GM19240 (cell line): ENCODE results near the gene NFIA.

ENCODE experiments used
- DNase-seq: peaks from one replicate; pipeline ENCODE4 v3.0.0; 2011; ENCODE audit warnings: low spot score; ENCODE audit not compliant: insufficient read length

The NFIA gene

DNA sequence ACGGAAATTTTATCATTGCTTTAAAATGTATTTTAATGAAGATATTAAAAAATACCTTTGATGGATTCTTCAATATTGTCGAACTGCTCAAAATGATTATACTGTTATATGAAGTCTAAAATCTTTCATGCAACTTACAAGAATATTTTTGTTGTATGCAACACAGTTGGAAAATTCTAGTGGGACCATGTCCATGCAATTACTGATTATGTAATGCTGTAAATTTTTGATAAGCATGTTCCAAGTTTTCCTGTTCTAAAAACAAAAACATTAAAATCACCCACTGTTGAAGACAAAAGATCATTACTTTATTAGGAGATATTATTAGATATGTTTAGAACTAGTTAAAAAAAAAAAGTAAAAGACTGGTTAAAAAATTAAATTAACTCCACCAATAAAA is 132.8 kb downstream of the NFIA start:
- DNase-seq: no peak

DNA sequence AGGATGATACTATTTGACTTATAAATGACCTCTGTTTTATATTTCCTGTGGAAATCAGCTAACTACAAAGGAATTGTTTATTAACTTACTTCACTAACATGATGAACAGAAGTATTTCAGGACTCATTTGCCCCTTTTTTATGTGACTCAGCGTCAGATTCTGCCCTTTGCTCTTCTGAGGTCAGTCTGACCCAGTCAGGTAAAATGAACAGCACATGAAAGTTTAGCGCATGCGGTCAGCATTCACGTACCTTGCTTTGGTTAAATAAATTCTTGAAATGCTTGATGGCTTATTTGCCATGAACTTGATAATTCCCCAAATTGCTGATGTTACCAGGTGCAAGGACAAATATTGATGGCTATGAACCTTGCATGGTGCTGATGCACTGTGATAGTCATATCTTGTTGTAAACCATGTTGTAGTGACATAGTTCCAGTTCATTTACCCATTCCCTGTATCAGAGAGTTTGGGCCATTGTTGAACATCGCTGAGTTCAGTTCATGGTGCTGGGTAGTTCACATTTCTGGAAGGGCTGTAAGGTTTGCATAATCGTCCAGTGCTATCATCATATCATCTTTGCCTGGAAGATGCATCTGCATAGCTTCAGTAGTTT is 133.4 kb downstream of the NFIA start:
- DNase-seq: no peak

DNA sequence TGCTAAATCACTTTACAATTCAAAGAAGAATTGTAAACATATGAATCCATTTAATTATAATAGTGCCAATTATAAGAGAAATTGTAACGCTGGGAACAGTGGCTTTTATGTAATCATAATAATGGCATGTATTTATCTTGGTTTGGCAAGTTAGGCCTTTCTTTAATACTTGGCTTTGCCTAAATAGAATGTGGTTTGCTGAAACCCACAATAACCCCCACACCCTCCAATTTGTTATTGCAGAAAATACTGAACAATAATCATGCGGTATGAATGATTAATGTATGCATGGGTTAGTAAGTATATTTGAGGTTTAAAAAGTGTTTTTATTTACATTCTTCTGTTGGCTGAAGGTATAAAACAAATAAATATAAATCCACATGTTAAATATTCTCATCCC is 138.2 kb downstream of the NFIA start:
- DNase-seq: no peak

DNA sequence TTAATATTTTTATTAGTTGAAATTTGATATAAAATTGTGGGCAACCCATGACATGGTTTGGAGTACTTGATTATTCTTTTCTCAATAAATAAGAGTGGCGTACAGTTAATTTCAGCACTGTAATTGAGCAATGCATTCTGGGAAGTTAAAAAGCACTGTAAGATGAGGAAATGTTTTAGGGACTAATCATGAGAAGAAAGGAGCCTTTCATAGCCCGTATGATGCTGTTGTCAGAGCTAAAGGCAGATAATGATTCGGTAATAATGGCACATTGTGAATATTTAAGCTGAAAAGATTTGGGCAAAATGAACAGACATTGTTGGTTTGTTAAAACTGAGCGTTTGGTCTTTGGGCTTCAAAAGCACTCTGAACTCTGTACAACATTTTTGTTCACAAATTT is 139.3 kb downstream of the NFIA start:
- no peak for DNase-seq

DNA sequence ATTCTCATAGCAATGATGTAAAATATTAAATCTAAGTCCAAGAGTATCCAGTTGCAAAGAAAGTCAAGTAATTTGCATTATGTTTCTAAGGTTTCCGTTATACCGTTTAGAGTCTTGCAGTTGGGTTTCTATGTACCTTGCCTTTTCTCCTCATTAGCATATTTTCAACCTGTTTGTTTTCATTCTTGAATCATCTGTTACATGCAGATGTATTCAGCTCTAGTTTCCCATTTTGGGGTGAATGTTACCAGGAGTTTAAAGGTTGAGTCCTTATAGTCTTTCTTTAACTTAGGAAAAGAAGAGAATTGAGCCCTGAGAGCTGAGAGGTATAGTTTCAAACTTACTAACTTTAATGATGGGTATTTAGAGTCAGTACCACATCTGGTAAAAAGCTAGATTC is 139.9 kb downstream of the NFIA start:
- DNase-seq: no peak

DNA sequence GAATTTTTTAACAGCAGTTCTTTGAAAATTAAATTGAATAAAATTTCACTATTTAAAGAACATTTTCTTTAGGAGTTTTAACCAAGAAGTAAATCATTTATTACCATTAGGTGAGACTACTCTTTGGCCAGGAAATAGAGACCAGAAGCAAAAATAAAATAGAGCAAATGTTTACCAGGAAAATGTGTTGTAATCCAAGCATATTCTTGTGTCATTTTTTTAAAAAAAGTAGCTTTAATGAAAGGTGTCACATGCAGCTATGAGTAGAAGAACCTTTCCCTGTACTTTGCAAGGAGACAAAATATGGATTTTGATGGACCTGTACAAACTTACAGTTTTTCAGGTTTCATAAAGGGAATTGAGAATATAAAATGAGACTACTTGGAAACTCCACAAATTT is 140.8 kb downstream of the NFIA start:
- DNase-seq: no peak

DNA sequence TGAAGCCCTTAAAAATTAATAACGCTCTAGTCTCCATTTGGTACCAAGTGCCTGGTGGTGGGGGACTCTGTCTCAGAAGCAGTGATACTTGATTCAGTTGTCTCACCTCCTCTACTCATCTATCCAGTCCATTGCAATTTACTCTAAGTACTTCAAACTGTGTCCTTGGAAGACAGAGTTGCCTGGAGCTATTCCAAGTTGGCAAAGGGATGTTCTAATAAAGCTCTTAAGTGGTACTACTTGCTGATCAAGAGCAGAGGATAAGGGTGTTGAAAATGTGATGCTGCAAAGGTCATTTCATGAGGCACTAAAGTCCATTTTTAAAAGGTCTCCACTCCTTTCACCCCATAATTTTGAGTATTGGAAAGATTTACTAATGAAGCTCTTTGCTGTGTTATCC is 142.2 kb downstream of the NFIA start:
- DNase-seq: no peak

DNA sequence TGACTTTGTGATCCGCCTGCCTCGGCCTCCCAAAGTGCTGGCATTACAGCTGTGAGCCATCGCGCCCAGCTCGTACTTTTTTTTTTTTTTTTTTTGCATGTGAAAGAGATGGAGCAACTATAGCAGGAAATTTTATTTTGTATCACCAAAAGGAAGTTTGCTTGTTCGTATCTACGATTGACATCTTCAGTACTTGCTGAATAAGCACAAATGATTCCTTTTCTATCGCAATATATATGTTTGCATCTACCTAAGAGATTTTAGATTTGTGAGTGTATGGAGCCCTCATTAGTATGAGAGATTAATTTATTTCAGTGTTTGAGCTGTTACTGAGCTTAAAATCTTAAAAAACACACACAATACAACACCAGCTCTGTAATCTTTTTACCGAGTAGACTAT is 143.1 kb downstream of the NFIA start:
- DNase-seq: no peak

DNA sequence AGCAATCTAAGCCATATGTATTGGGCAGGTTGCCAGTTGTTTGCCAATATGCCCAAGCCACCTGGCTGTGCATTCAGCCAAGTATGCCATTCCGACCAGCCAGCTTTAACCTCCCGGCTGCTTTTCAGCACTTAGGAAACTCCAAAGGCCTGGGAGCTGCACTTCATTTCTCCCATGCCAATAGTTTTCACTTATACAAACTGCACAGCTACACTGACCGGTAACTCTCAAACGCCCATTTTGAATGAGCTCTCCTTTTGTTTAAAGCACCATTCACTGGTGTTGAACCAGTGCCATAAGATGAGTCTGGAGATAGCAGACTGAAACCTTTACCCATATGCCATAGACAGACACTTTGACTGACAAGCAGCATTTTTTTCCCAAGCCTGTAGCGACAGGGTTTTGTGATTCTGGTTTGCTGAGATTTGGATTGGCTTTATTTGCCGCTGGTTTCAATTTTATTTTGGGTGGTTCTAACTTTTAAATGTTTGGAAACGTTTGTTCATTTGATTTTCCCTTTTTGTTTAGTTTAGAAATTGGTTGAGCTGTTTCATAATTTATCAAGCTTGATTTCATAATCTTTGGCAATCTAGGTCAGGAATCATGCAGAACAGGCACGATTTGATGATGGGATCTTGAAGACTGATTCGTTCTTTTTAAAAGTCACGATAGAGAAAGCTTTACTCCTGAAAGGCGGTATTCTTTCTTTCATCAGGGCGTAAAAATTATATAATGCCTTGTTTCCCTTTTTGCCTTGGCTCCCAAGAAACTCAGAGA is 144.6 kb downstream of the NFIA start:
- DNase-seq: no peak

DNA sequence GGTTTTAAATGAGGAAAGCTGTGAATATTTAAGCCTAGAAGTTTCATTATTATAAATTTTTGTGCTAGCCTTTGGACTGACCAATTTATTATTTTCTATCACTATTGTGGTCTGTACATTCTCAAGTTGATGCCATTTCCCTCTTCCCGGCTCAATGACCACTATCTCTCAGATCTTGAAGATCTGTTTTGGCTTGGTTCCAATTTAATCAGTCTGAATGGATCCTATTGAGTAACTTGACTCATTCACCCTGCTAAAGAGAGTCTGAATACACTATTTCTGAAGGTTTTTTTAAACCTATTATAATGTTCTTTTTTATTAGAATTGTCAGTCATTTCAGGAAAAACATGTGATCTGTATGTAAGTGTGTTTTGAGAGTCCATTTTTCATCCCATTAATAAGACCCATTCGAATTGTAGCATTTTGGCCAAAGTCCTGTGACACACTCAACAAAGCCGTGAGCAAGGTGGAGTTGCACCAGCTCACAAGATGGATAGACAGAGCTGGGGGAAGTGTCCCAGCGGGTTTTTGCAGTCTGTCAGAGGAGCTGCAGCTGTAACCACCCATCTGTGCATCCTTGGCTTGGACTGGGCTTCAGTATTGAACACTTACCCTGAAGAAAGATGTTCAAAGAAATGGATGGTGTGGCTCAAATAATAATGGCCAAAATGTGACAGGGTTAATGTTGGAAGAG is 145.6 kb downstream of the NFIA start:
- no peak for DNase-seq

DNA sequence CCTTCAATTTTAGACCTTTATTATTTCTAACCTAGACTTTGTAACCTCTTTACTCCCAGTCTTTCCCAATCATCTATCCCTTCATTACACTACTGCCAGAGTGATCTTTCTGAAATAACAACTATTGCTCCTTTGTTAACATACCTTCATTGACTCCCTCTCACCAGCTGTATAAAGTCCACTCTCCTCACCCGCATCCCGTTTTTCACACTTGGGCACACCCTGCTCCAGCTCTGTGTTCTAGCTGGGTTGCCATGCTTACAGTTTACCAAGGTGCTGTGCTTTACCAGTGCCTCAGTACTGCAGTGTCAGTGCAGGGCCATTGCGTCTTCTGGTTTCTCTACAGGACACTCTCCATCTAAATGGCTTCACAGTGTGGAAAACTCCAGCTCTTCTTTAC is 148.2 kb downstream of the NFIA start:
- no peak for DNase-seq

DNA sequence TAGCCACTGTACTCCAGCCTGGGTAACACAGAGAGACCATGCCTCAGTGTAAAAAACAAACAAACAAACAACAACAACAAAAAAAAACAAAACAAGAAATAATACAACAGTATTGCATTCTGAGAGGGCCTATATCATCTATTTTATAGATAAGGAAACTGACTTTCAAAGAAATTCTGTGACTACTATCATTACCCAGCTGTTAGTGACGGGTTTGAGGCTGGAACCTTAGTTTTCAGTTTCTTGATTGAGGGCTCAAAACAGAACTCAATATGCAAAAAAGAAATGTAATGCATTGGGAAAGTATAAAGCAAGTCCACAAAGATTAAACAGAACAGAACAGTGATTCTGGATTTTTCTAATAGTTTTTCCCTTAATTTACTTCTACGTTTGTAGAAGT is 149.4 kb downstream of the NFIA start:
- no peak for DNase-seq

DNA sequence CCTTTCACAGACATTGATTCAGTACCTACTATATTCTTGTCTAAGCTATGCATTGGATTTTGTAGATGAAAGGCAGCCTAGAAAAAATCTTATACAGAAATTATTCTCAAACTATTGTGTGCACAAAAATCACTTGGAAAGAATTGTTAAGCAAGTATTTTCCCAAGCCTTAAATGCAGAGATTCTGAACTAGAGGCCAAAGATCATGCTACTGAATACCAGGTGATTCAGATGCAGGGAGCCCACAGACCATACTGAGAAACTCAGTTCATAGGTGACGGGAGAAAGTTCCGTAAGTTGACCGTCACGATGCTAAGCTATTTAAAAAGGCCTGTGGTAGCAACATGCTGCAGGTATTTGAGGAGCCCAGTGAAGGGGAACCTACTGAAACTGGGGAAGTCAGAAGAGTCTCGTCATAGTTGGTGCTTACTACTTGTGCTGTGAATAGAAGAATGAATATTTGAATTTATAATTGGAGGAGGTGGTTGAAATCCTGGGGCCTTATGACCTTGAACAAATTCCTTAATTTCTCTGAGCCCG is 150.8 kb downstream of the NFIA start:
- no peak for DNase-seq

DNA sequence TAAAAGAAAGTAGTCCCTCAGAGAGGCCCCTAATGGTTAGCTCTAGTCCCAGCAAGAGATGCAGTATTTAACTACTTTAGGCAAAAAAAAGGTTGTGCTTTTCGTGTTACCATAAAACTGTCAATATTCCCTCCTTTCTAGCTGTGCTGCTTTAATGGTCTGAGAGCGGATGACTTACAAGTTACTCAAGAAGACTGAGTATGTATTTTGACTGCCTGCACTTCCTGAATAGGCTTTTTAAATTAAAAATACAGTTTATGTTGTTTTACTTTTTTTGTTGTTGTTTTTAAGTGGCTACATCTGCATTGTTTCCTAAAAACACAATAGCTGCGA is 152.2 kb downstream of the NFIA start:
- DNase-seq: no peak

DNA sequence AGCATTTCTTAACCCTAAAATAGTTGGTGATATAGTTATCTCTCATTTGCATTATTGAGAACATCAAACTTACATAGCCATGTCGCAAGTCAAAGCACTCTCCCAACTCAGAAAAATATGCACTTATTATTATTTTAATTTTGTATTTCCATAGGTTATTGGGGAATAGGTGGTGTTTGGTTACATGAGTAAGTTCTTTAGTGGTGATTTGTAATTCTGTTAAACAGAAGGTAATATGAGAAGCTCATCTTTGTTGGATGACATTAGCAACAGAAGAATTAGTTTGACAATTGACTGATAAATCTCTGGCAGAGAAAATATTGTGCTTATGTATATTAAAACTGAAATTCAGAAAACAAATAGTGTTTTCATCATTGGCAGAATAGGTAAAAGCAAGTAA is 154.8 kb downstream of the NFIA start:
- no peak for DNase-seq

DNA sequence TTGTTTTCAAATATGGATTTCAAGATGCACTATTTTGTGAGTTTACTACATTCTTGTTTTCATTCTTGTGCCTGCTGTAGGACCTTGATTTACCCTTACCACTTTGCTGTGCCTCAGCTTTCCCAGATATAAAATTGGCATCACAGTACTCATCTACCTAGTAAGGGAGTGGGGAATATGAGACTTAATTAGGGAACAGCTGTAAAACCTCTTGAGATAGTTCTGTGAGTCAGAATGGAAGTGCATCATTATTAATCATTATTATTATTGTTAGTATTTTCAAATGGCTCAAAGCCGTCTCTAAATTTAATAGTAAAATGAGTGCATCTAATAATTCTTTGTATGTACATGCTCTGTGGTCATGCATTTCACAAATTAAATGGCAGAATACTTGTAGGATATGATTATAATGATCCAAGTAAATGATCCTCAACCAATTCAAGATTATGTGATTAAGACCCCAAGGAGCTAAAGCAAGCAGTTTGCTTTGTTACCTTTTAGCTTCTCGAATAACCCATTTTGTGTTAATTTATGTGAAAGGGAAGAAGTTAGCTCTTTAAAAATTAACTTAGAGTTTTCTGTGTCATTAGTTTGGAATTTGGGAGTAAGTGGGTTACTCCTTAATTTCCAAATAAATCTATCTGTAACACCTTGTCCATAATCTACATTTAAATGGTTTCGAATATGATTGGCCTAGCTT is 155.4 kb downstream of the NFIA start:
- DNase-seq: no peak

DNA sequence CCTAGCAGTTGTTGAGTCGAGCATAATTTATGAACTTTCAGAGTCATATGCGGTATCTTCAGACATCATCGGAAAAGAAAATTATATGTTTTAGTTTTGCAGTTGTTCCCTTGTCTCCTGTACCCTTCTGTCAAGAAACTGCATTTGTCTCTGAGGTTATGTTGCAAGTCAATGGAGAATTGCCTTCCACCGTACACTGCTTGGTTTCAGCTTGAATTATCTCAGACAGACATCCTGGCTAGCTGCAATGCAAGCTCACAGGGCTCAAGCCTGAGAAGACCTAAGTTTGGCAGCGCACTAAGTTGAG is 156.0 kb downstream of the NFIA start:
- no peak for DNase-seq

DNA sequence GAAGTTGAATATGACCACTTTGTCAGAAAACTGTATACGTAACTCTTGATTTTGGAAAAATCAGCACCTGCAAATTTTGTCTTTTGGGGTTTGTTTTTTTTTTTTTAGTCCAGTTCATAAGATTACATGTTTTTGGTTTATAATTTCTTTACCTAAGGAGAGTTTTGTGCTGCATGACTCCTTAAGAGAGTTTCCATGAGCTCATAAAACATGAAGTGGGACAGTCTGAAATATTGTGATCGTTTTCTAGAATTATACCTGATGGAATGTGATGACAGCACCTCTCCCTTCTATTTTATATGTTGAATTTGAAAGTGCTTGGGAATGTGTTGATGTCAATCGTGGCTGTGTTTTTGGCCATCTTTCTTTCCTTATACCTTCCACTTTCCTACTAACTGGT is 158.5 kb downstream of the NFIA start:
- DNase-seq: no peak

DNA sequence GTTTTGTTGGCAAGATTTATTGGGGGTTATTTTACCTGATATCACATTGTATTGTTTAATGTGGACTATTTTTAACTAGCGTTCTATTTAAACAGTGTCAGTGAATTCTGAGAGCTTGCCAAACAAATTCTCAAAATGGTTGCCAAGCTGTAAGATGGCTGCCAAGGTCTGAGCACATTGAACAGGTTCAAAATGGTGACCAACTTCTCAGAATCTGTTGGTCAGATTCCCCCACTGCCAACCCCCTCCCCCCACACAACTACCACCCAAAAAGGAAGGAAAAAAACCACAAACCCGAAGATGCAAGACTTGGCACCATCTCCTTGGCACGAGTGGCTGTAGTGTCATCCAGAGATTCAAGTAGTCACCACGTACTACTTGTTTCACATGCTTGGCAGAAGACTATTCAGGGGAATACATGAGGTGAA is 159.1 kb downstream of the NFIA start:
- DNase-seq: no peak

DNA sequence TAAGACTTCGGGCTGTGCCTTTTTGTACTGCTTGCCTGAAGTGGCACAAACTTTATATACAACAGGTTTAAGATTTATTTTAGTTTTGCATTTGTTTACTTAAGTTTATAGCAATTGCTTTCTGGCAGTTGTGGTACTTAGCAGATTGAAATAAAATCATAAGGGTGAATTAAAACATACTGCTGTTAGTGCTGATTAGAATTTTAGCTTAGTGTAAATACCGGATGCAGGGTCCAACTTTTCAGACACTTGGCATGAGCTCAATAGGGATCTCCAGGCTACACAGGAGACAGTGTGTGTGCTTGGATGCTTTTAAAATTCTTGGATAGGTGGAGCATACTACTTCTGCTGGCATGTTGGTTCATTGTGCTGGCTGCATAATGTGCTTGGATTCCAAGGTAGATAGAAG is 159.6 kb downstream of the NFIA start:
- no peak for DNase-seq

DNA sequence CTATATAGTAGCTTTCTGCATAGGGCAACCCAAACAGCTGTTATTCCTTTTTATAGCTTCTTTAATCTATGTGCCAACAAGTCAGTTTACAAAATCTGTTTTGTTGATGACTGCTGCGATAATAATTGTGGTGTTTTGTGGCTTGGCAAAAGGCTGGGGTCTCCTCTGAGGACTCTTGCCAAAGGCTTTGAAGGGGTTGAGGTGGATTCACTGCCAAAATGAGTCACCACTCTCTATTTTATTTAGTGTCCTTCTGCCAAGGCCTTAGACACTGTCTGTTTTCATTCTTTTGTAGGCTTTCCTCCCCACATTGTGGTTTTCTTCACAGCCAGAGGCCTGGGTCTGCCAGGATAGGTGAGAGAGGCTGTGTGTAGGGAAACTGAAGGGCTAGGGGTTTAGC is 161.8 kb downstream of the NFIA start:
- DNase-seq: no peak

DNA sequence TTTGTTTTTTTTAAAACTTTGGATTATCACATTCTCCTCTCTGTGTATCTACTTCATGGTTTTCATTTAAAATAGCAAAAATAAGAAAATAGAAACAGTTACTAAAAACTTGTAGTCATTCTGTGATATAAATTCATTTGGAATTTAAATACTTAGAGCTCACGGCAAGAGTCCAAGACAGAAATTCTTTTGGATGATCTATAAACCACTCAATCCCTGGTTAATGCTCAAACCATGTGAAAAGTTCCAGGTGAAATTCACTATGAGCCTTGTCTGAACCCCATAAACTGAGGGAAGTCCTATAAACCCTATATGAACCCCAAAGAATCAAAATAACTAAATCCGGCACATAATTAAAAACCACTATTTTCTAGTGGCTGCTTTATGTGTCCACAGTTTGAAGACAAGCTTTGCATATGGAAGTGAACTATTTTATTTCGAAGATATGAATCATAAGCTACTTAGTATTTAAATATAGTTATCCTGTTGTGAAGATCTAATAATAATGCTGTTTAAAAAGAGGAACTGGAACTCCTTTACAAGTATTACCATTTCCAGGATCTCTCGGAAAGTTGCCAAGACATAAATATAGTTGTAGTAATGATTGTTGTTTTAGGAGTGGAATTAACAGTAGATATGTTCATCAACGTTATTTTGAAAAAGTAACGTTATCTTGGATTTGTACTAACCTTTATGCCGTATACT is 163.5 kb downstream of the NFIA start:
- no peak for DNase-seq
